Activated T-cell treated with anti-CD3 and anti-CD28 coated beads, Interleukin-2, amount 50 U/mL, for 48 hours (primary cell): ENCODE measurements around the gene GRM7.

Source experiments
- DNase-seq, 2 experiments: peaks; one replicate each; pipeline ENCODE4 v3.0.0-alpha.2; 2020

The GRM7 gene

GRCh38 chr3:7678521-7678920, 817.6 kb downstream of the GRM7 start:
- DNase-seq: no peak

- DNase-seq: no peak
These were observed 821.9 kb downstream of the GRM7 start for GRCh38 chr3:7682822-7683229.

GRCh38 chr3:7683426-7683825, 822.5 kb downstream of the GRM7 start:
- no peak for DNase-seq

GRCh38 chr3:7684182-7684715, 823.3 kb downstream of the GRM7 start:
- no peak for DNase-seq

GRCh38 chr3:7687428-7688147, 826.7 kb downstream of the GRM7 start:
- no peak for DNase-seq

GRCh38 chr3:7692866-7693265, 832.0 kb downstream of the GRM7 start:
- no peak for DNase-seq

- DNase-seq: no peak
These were observed 833.1 kb downstream of the GRM7 start for GRCh38 chr3:7693976-7694375.

GRCh38 chr3:7695049-7695448, 834.1 kb downstream of the GRM7 start:
- DNase-seq: no peak

GRCh38 chr3:7696320-7696719, 835.4 kb downstream of the GRM7 start:
- no peak for DNase-seq

- DNase-seq: no peak
These were observed 836.6 kb downstream of the GRM7 start for GRCh38 chr3:7697548-7697947.

GRCh38 chr3:7700539-7700938, 839.6 kb downstream of the GRM7 start:
- DNase-seq: no peak

- no peak for DNase-seq
These were observed 840.1 kb downstream of the GRM7 start for GRCh38 chr3:7700977-7701376.

- DNase-seq: no peak
These were observed 846.3 kb downstream of the GRM7 start for GRCh38 chr3:7707187-7707586.

GRCh38 chr3:7709376-7710082, 848.6 kb downstream of the GRM7 start:
- no peak for DNase-seq

- DNase-seq: no peak
These were observed 849.4 kb downstream of the GRM7 start for GRCh38 chr3:7710284-7710683.

- DNase-seq: no peak
These were observed 852.8 kb downstream of the GRM7 start for GRCh38 chr3:7713724-7714123.

- no peak for DNase-seq
These were observed 859.9 kb downstream of the GRM7 start for GRCh38 chr3:7720649-7721297.

GRCh38 chr3:7721869-7722268, 861.0 kb downstream of the GRM7 start:
- DNase-seq: no peak

GRCh38 chr3:7728566-7729519, 867.9 kb downstream of the GRM7 start:
- no peak for DNase-seq

GRCh38 chr3:7733933-7734332, 873.0 kb downstream of the GRM7 start:
- DNase-seq: no peak

- no peak for DNase-seq
These were observed 873.5 kb downstream of the GRM7 start for GRCh38 chr3:7734456-7734855.

- DNase-seq: no peak
These were observed 876.3 kb downstream of the GRM7 start for GRCh38 chr3:7737263-7737662.

GRCh38 chr3:7739754-7740153, 878.8 kb downstream of the GRM7 start:
- DNase-seq: no peak
